Measurements from ENCODE around the gene ZSCAN4.

Gene ZSCAN4

DNA sequence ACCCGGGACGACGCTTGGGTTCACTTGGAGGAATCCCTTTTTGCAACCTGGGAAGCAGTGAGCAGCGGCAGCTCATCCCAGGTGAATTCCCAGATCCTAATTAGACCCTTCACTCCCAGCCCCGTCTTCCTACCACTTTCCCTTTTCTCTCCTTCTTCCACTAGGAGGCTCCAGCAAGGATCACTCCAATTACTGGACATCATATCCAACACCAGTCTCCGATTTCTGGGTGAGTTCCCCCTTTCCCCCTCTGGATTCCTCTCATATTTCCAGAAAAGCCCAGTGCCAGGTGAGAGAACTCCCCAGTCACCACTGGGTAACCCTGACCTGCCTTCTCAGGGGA lies 17.1 kb upstream of the ZSCAN4 start:
- Histone ChIP-seq H3K79me1 (ENCODE audit: low read length) (no peaks in the 10 kb centered on the region), H3K4ac (ENCODE audit: low read depth, low read length) (no peak overlapping the region), H3K79me2 (ENCODE audit: control insufficient read depth, insufficient read depth, low read length) (no peaks in the 10 kb centered on the region), H2BK5ac (ENCODE audit: low read length) (peak overlapping the region; percentile 7), H3K9ac (ENCODE audit: low read length) (no peak overlapping the region), H2BK120ac (ENCODE audit: low read depth, low read length) (no peak overlapping the region), H3K27me3 (ENCODE audit: insufficient read depth, low read length, poor library complexity) (no peaks in the 10 kb centered on the region), H3K4me2 (ENCODE audit: low read length) (no peak overlapping the region), H3K4me1 (ENCODE audit: control insufficient read depth, low read depth, low read length) (no peaks in the 10 kb centered on the region), H3K56ac (ENCODE audit: low read length) (no peak overlapping the region), H3K36me3 (ENCODE audit: control insufficient read depth, insufficient read depth, low read length) (no peaks in the 10 kb centered on the region), H3K23ac (ENCODE audit: low read length) (no peak overlapping the region), H2BK15ac (replicated peaks; ENCODE audit: low read depth) (no peak overlapping the region), H3K4me3 (ENCODE audit: low read length) (no peak overlapping the region), H3K27ac (ENCODE audit: low read depth, low read length) (peak overlapping the region; percentile 15), H2AK5ac (ENCODE audit: low read length) (no peak overlapping the region), H4K5ac (ENCODE audit: low read length) (no peak overlapping the region), H3K18ac (ENCODE audit: low read length) (no peak overlapping the region), H4K8ac (ENCODE audit: low read depth, low read length) (no peak overlapping the region)
- WGBS (ENCODE audit: extremely low coverage, insufficient coverage, low lambda C conversion rate), result no CpG with 5 or more reads among the region's 6 CpGs
- no peak for DNase-seq

DNA sequence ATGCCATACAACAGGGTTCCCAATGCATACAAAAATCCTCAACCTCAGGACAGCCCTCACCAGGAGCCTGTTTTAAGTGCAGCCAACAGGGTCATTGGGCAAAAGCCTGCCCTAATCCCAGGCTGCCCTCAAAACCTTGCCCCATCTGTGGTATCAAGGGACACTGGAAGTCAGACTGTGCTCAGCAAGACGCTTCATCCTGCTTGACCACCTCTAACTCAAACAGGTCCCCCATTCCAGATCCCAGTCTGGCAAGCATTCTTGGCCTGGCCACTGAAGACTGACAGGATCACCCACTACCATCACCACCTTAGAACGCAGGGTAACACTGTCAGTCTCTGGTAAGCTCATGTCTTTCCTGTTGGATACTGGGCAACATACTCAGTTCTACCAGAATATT lies 15.0 kb upstream of the ZSCAN4 start:
- no peaks in the 10 kb centered on the region for H3K36me3 ChIP-seq (ENCODE audit: control insufficient read depth, insufficient read depth, low read length)
- no peak overlapping the region for H3K18ac ChIP-seq (ENCODE audit: low read length)
- no peak overlapping the region for H2BK15ac ChIP-seq (replicated peaks; ENCODE audit: low read depth)
- H3K4ac ChIP-seq (ENCODE audit: low read depth, low read length), result no peak overlapping the region
- no CpG with 5 or more reads among the region's 2 CpGs for WGBS (ENCODE audit: extremely low coverage, insufficient coverage, low lambda C conversion rate)
- no peak overlapping the region for H4K5ac ChIP-seq (ENCODE audit: low read length)
- H3K4me3 ChIP-seq (ENCODE audit: low read length), result no peak overlapping the region
- no peak overlapping the region for H3K4me2 ChIP-seq (ENCODE audit: low read length)
- no peaks in the 10 kb centered on the region for H3K4me1 ChIP-seq (ENCODE audit: control insufficient read depth, low read depth, low read length)
- H3K23ac ChIP-seq (ENCODE audit: low read length), result no peak overlapping the region
- H3K27ac ChIP-seq (ENCODE audit: low read depth, low read length), result no peak overlapping the region
- no peak overlapping the region for H2AK5ac ChIP-seq (ENCODE audit: low read length)
- no peaks in the 10 kb centered on the region for H3K79me2 ChIP-seq (ENCODE audit: control insufficient read depth, insufficient read depth, low read length)
- no peak overlapping the region for H4K8ac ChIP-seq (ENCODE audit: low read depth, low read length)
- DNase-seq, result no peak
- no peaks in the 10 kb centered on the region for H3K79me1 ChIP-seq (ENCODE audit: low read length)
- H3K27me3 ChIP-seq (ENCODE audit: insufficient read depth, low read length, poor library complexity), result no peaks in the 10 kb centered on the region
- H2BK5ac ChIP-seq (ENCODE audit: low read length), result no peak overlapping the region
- no peak overlapping the region for H3K56ac ChIP-seq (ENCODE audit: low read length)
- H3K9ac ChIP-seq (ENCODE audit: low read length), result no peak overlapping the region
- no peak overlapping the region for H2BK120ac ChIP-seq (ENCODE audit: low read depth, low read length)

DNA sequence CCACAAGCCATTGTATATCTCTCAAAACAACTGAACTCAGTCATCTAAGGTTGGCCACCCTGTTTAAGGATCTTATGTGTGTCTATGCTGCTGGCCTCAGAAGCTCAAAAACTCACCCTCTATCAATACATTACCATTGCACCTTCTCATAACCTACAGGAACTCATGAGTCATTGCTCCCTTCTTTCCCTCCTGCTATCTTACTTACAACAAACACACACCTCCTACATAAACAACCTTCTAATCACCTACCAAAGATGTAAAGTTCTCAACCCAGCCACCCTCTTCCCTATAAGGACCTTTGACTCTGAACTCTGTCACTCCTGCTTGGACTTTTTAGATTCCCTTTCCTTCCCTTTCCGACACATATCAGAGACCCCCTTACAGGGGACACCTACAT lies 13.3 kb upstream of the ZSCAN4 start:
- no peak overlapping the region for H3K4ac ChIP-seq (ENCODE audit: low read depth, low read length)
- no CpG with 5 or more reads among the region's 1 CpG for WGBS (ENCODE audit: extremely low coverage, insufficient coverage, low lambda C conversion rate)
- DNase-seq, result no peak
- no peak overlapping the region for H4K5ac ChIP-seq (ENCODE audit: low read length)
- H2BK15ac ChIP-seq (replicated peaks; ENCODE audit: low read depth), result no peak overlapping the region
- H3K27ac ChIP-seq (ENCODE audit: low read depth, low read length), result no peak overlapping the region
- H3K79me1 ChIP-seq (ENCODE audit: low read length), result no peaks in the 10 kb centered on the region
- H3K4me1 ChIP-seq (ENCODE audit: control insufficient read depth, low read depth, low read length), result no peaks in the 10 kb centered on the region
- H3K36me3 ChIP-seq (ENCODE audit: control insufficient read depth, insufficient read depth, low read length), result no peaks in the 10 kb centered on the region
- H3K4me2 ChIP-seq (ENCODE audit: low read length), result no peak overlapping the region
- no peak overlapping the region for H3K9ac ChIP-seq (ENCODE audit: low read length)
- no peak overlapping the region for H4K8ac ChIP-seq (ENCODE audit: low read depth, low read length)
- H2BK5ac ChIP-seq (ENCODE audit: low read length), result no peak overlapping the region
- H3K18ac ChIP-seq (ENCODE audit: low read length), result no peak overlapping the region
- no peak overlapping the region for H3K23ac ChIP-seq (ENCODE audit: low read length)
- H3K79me2 ChIP-seq (ENCODE audit: control insufficient read depth, insufficient read depth, low read length), result no peaks in the 10 kb centered on the region
- no peak overlapping the region for H3K56ac ChIP-seq (ENCODE audit: low read length)
- no peaks in the 10 kb centered on the region for H3K27me3 ChIP-seq (ENCODE audit: insufficient read depth, low read length, poor library complexity)
- no peak overlapping the region for H3K4me3 ChIP-seq (ENCODE audit: low read length)
- no peak overlapping the region for H2AK5ac ChIP-seq (ENCODE audit: low read length)
- H2BK120ac ChIP-seq (ENCODE audit: low read depth, low read length), result no peak overlapping the region

DNA sequence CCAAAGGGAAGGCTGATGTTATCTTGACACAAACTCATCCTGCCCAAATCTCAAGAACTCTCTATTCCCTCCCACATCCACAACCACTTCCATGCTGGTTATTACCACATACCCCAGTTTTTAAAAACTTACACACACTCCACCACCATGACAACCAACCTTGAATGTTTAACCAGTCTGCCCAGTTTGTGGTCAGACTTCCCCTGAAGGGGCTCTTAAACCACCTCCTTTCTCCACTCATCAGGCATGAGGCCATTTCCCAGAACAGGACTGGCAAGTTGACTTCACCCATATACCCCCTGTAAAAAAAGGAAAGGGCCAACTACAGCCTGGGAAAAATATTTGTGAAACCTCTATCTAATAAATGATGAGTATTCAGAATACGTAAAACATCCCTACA lies 12.4 kb upstream of the ZSCAN4 start:
- Histone ChIP-seq H3K27me3 (ENCODE audit: insufficient read depth, low read length, poor library complexity) (no peaks in the 10 kb centered on the region), H2BK15ac (replicated peaks; ENCODE audit: low read depth) (no peak overlapping the region), H3K4me1 (ENCODE audit: control insufficient read depth, low read depth, low read length) (no peaks in the 10 kb centered on the region), H3K79me2 (ENCODE audit: control insufficient read depth, insufficient read depth, low read length) (no peaks in the 10 kb centered on the region), H3K4ac (ENCODE audit: low read depth, low read length) (no peak overlapping the region), H4K8ac (ENCODE audit: low read depth, low read length) (no peak overlapping the region), H2BK5ac (ENCODE audit: low read length) (no peak overlapping the region), H3K23ac (ENCODE audit: low read length) (no peak overlapping the region), H3K56ac (ENCODE audit: low read length) (no peak overlapping the region), H2AK5ac (ENCODE audit: low read length) (no peak overlapping the region), H4K5ac (ENCODE audit: low read length) (no peak overlapping the region), H2BK120ac (ENCODE audit: low read depth, low read length) (no peak overlapping the region), H3K18ac (ENCODE audit: low read length) (no peak overlapping the region), H3K36me3 (ENCODE audit: control insufficient read depth, insufficient read depth, low read length) (no peaks in the 10 kb centered on the region), H3K4me2 (ENCODE audit: low read length) (no peak overlapping the region), H3K79me1 (ENCODE audit: low read length) (no peaks in the 10 kb centered on the region), H3K27ac (ENCODE audit: low read depth, low read length) (no peak overlapping the region), H3K4me3 (ENCODE audit: low read length) (no peak overlapping the region), H3K9ac (ENCODE audit: low read length) (no peak overlapping the region)
- no peak for DNase-seq
- no CpG with 5 or more reads among the region's 1 CpG for WGBS (ENCODE audit: extremely low coverage, insufficient coverage, low lambda C conversion rate)

DNA sequence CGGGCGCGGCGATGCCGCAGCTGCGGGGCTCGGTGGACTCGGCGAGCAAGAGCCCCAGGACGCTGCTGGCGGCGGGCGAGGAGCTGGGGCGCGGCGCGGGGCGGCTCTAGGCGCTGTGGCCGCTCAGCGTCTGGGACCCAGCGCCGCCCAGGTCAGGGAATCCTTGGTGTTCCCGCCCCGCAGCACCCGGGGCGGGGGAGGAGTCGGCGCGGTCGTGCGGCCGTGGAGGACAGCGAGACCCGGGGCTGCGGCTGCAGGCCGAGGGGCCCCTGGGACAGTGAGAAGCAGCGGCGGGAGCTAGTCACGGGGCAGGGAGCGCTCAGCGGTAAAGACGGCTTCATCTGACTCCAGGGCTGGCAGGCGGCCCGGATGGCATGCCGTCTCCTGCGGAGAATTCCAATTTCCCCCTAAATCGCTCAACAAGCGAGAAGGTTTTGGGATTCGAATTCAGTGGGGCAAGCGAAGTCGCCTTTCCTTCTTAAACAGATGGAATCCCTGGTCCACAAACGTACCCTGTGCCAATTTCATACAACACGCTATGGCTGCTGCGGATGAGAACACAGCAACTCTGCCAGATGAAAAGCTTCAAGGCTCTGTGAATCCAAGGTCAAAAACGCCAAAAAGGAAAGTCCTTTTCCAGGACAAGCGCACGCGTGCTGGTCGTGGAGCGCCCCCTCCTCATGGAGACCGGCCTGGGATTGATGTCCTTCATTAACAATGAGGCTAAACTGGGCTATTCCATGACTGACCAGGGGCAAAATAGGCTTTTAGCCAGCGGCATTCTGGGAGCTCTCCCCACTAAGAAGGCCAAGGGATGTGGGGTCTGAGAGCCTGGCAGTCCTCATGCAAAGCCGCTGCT lies 4.2 kb upstream of the ZSCAN4 start:
- peak; percentile 59 for DNase-seq
- no peak overlapping the region for H2AK5ac ChIP-seq (ENCODE audit: low read length)
- WGBS (ENCODE audit: extremely low coverage, insufficient coverage, low lambda C conversion rate), result no CpG with 5 or more reads among the region's 64 CpGs
- H3K4ac ChIP-seq (ENCODE audit: low read depth, low read length), result no peak overlapping the region
- peak overlapping the region; percentile 90 for H3K56ac ChIP-seq (ENCODE audit: low read length)
- no peaks in the 10 kb centered on the region for H3K4me1 ChIP-seq (ENCODE audit: control insufficient read depth, low read depth, low read length)
- H3K4me3 ChIP-seq (ENCODE audit: low read length), result peak overlapping the region; percentile 9
- no peak overlapping the region for H2BK5ac ChIP-seq (ENCODE audit: low read length)
- no peak overlapping the region for H3K27ac ChIP-seq (ENCODE audit: low read depth, low read length)
- H3K9ac ChIP-seq (ENCODE audit: low read length), result peak overlapping the region; percentile 67
- H2BK120ac ChIP-seq (ENCODE audit: low read depth, low read length), result no peak overlapping the region
- H3K27me3 ChIP-seq (ENCODE audit: insufficient read depth, low read length, poor library complexity), result no peaks in the 10 kb centered on the region
- H3K18ac ChIP-seq (ENCODE audit: low read length), result no peak overlapping the region
- H4K8ac ChIP-seq (ENCODE audit: low read depth, low read length), result no peak overlapping the region
- no peak overlapping the region for H4K5ac ChIP-seq (ENCODE audit: low read length)
- peak overlapping the region; percentile 29 for H3K23ac ChIP-seq (ENCODE audit: low read length)
- no peaks in the 10 kb centered on the region for H3K79me2 ChIP-seq (ENCODE audit: control insufficient read depth, insufficient read depth, low read length)
- no peaks in the 10 kb centered on the region for H3K79me1 ChIP-seq (ENCODE audit: low read length)
- H3K36me3 ChIP-seq (ENCODE audit: control insufficient read depth, insufficient read depth, low read length), result no peaks in the 10 kb centered on the region
- H3K4me2 ChIP-seq (ENCODE audit: low read length), result peak overlapping the region; percentile 82
- H2BK15ac ChIP-seq (replicated peaks; ENCODE audit: low read depth), result no peak overlapping the region
